Kidney epithelial cell (primary cell): ENCODE data around the gene KRTAP17-1. TPM values are rescaled to one million over a fixed set of nuclear protein-coding genes. Genes with fewer than 3 reads are reported as not detected.

Experiments
- DNase-seq: peaks from one replicate; pipeline ENCODE4 v3.0.0-alpha.2; 2010; ENCODE audit warnings: low read depth
- H3K27me3 ChIP-seq: 2 replicates; pipeline ENCODE4 v1.6.0; 2011; ENCODE audit warnings: low read length; ENCODE audit not compliant: control insufficient read depth, insufficient read depth
- H3K36me3 ChIP-seq: 2 replicates; pipeline ENCODE4 v1.5.1; 2011; ENCODE audit warnings: low read length; ENCODE audit not compliant: control insufficient read depth, insufficient read depth
- H3K4me3 ChIP-seq: 2 replicates; pipeline ENCODE4 v1.5.1; 2011; ENCODE audit warnings: low read depth, mild to moderate bottlenecking, control low read depth, low read length
- CTCF ChIP-seq: IDR thresholded peaks from 2 replicates; pipeline ENCODE4 v1.5.1; 2011; ENCODE audit warnings: mild to moderate bottlenecking, moderate library complexity, low read length, control low read depth, inconsistent platforms; ENCODE audit not compliant: insufficient read depth, poor library complexity, severe bottlenecking
- total RNA-seq: library from RNA; depleted of rRNA; stranded (reverse); fragments of >200 nt; gene quantifications from 2 replicates; pipeline ENCODE4 v1.2.3, GENCODE V29; 2015

Gene KRTAP17-1
- total RNA-seq, 1 donor from 2014 or later, result not detected

GRCh38 chr17:41340934-41341861 is 25.7 kb upstream of the KRTAP17-1 start:
- no peaks in the 10 kb centered on the region for H3K36me3 ChIP-seq

GRCh38 chr17:41340494-41340893 is 25.0 kb upstream of the KRTAP17-1 start:
- Histone ChIP-seq H3K36me3 (no peaks in the 10 kb centered on the region), H3K27me3 (no peaks in the 10 kb centered on the region), H3K4me3 (no peak overlapping the region)
- peak; percentile 59 for DNase-seq
- no peak for TF ChIP-seq CTCF

More at GRCh38 chr17:41340934-41341861, 25.7 kb upstream of the KRTAP17-1 start:
- no peak for TF ChIP-seq CTCF
- H3K27me3 ChIP-seq, result no peaks in the 10 kb centered on the region
- H3K4me3 ChIP-seq, result no peak overlapping the region
- no peak for DNase-seq

GRCh38 chr17:41339571-41340172 is 24.2 kb upstream of the KRTAP17-1 start:
- no peak for DNase-seq
- no peak for TF ChIP-seq CTCF
- Histone ChIP-seq H3K4me3 (no peak overlapping the region), H3K36me3 (no peaks in the 10 kb centered on the region), H3K27me3 (no peaks in the 10 kb centered on the region)

GRCh38 chr17:41338961-41339485 is 23.5 kb upstream of the KRTAP17-1 start:
- Histone ChIP-seq H3K27me3 (no peaks in the 10 kb centered on the region), H3K36me3 (no peaks in the 10 kb centered on the region), H3K4me3 (no peak overlapping the region)
- DNase-seq, result no peak
- no peak for TF ChIP-seq CTCF

- no peak overlapping the region for H3K4me3 ChIP-seq
- no peaks in the 10 kb centered on the region for H3K36me3 ChIP-seq
- DNase-seq, result no peak
- no peaks in the 10 kb centered on the region for H3K27me3 ChIP-seq
- no peak for TF ChIP-seq CTCF
Observed at GRCh38 chr17:41335747-41336146, 20.2 kb upstream of the KRTAP17-1 start.
